Measurements from ENCODE around the gene IGSF21.

The IGSF21 gene

GRCh38 chr1:18191481-18192155 is 84.0 kb downstream of the IGSF21 start:
- H3K4me3 ChIP-seq (ENCODE audit: low read depth, low read length), result peak overlapping the region; percentile 14; the same call in 1 of the 2 replicates
- DNase-seq, result peak; percentile 92
- H3K27ac ChIP-seq, result peak overlapping the region; percentile 94
- H3K27me3 ChIP-seq (ENCODE audit: insufficient read depth, low read depth, severe bottlenecking), result no peaks in the 10 kb centered on the region
- no peaks in the 10 kb centered on the region for H3K36me3 ChIP-seq
- TF ChIP-seq CTCF (IDR thresholded peaks at IDR 0.05; ENCODE audit: low read depth, low read length), result peak; percentile 17; the same call in 1 of the 2 replicates
- no peaks in the 10 kb centered on the region for H3K9me3 ChIP-seq (ENCODE audit: severe bottlenecking)

GRCh38 chr1:18192182-18192581 is 84.6 kb downstream of the IGSF21 start:
- TF ChIP-seq CTCF (IDR thresholded peaks at IDR 0.05; ENCODE audit: low read depth, low read length), result no peak
- no peak for DNase-seq
- no peaks in the 10 kb centered on the region for H3K36me3 ChIP-seq
- no peaks in the 10 kb centered on the region for H3K27me3 ChIP-seq (ENCODE audit: insufficient read depth, low read depth, severe bottlenecking)
- H3K9me3 ChIP-seq (ENCODE audit: severe bottlenecking), result no peaks in the 10 kb centered on the region
- peak overlapping the region; percentile 94 for H3K27ac ChIP-seq
- H3K4me3 ChIP-seq (ENCODE audit: low read depth, low read length), result no peak overlapping the region

GRCh38 chr1:18192974-18193373 is 85.4 kb downstream of the IGSF21 start:
- Histone ChIP-seq H3K27ac (peak overlapping the region; percentile 94), H3K4me3 (ENCODE audit: low read depth, low read length) (no peak overlapping the region), H3K36me3 (no peaks in the 10 kb centered on the region), H3K27me3 (ENCODE audit: insufficient read depth, low read depth, severe bottlenecking) (no peaks in the 10 kb centered on the region), H3K9me3 (ENCODE audit: severe bottlenecking) (no peaks in the 10 kb centered on the region)
- DNase-seq, result no peak
- TF ChIP-seq CTCF (IDR thresholded peaks at IDR 0.05; ENCODE audit: low read depth, low read length), result no peak

GRCh38 chr1:18197299-18197698 is 89.7 kb downstream of the IGSF21 start:
- DNase-seq, result peak; percentile 15
- peak; percentile 16; the same call in 1 of the 2 replicates for TF ChIP-seq CTCF (IDR thresholded peaks at IDR 0.05; ENCODE audit: low read depth, low read length)
- Histone ChIP-seq H3K27ac (no peak overlapping the region), H3K27me3 (ENCODE audit: insufficient read depth, low read depth, severe bottlenecking) (no peaks in the 10 kb centered on the region), H3K36me3 (no peaks in the 10 kb centered on the region), H3K9me3 (ENCODE audit: severe bottlenecking) (no peaks in the 10 kb centered on the region), H3K4me3 (ENCODE audit: low read depth, low read length) (no peak overlapping the region)

GRCh38 chr1:18198260-18198659 is 90.7 kb downstream of the IGSF21 start:
- DNase-seq, result no peak
- Histone ChIP-seq H3K36me3 (no peaks in the 10 kb centered on the region), H3K27me3 (ENCODE audit: insufficient read depth, low read depth, severe bottlenecking) (no peaks in the 10 kb centered on the region), H3K27ac (peak overlapping the region; percentile 95), H3K9me3 (ENCODE audit: severe bottlenecking) (no peaks in the 10 kb centered on the region), H3K4me3 (ENCODE audit: low read depth, low read length) (peak overlapping the region; percentile 34)
- TF ChIP-seq CTCF (IDR thresholded peaks at IDR 0.05; ENCODE audit: low read depth, low read length), result no peak

GRCh38 chr1:18199462-18199861 is 91.9 kb downstream of the IGSF21 start:
- TF ChIP-seq CTCF (IDR thresholded peaks at IDR 0.05; ENCODE audit: low read depth, low read length), result no peak
- no peaks in the 10 kb centered on the region for H3K27me3 ChIP-seq (ENCODE audit: insufficient read depth, low read depth, severe bottlenecking)
- H3K9me3 ChIP-seq (ENCODE audit: severe bottlenecking), result no peaks in the 10 kb centered on the region
- peak overlapping the region; percentile 34 for H3K4me3 ChIP-seq (ENCODE audit: low read depth, low read length)
- peak overlapping the region; percentile 95 for H3K27ac ChIP-seq
- no peaks in the 10 kb centered on the region for H3K36me3 ChIP-seq
- peak; percentile 96 for DNase-seq

Data from WERI-Rb-1 (cell line).